HG03432 (cell line): ENCODE measurements around the gene SIKE1.
"Not testable (repeated sequence)": the region's sequence is repeated elsewhere in the genome, so short reads cannot be mapped to it uniquely, and the experiment has no call there.

ENCODE experiments used
- ATAC-seq: cut with Tn5 transposase; IDR thresholded peaks from one replicate; pipeline ENCODE4 v1.9.1; 2021; ENCODE audit warnings: mild to moderate bottlenecking, moderate library complexity; ENCODE audit not compliant: unreplicated experiment

Gene SIKE1

GRCh38 chr1:114780344-114781226 lies at the start of gene SIKE1:
Gene SIKE1, minus strand, starts transcription at chr1:114780685. Its CDS starts 78 bp downstream, at chr1:114780607.
- peak; percentile 99 for ATAC-seq

GRCh38 chr1:114830075-114830474 lies 49.6 kb upstream of the SIKE1 start:
- ATAC-seq: not testable (repeated sequence)

- ATAC-seq: no peak
Measured at GRCh38 chr1:114828251-114828650, 47.8 kb upstream of the SIKE1 start.

GRCh38 chr1:114821978-114822377 lies 41.5 kb upstream of the SIKE1 start:
- no peak for ATAC-seq

- ATAC-seq: no peak
Measured at GRCh38 chr1:114820392-114820791, 39.9 kb upstream of the SIKE1 start.

GRCh38 chr1:114819869-114820268 lies 39.4 kb upstream of the SIKE1 start:
- no peak for ATAC-seq

- not testable (repeated sequence) for ATAC-seq
Measured at GRCh38 chr1:114804449-114804848, 24.0 kb upstream of the SIKE1 start.

- ATAC-seq: peak; percentile 87
Measured at GRCh38 chr1:114803001-114803400, 22.5 kb upstream of the SIKE1 start.

GRCh38 chr1:114794038-114794437 lies 13.6 kb upstream of the SIKE1 start:
- no peak for ATAC-seq

GRCh38 chr1:114790581-114790980 lies 10.1 kb upstream of the SIKE1 start:
- ATAC-seq: not testable (repeated sequence)

GRCh38 chr1:114786440-114786839 lies 6.0 kb upstream of the SIKE1 start:
- ATAC-seq: not testable (repeated sequence)

GRCh38 chr1:114782476-114782875 lies 2.0 kb upstream of the SIKE1 start:
- no peak for ATAC-seq

- no peak for ATAC-seq
Measured at GRCh38 chr1:114779722-114780121, 763 bp downstream of the SIKE1 start.

GRCh38 chr1:114776726-114777125 lies 3.8 kb downstream of the SIKE1 start:
- ATAC-seq: not testable (repeated sequence)

- ATAC-seq: no peak
Measured at GRCh38 chr1:114771992-114772391, 8.5 kb downstream of the SIKE1 start.

GRCh38 chr1:114770989-114771388 lies 9.5 kb downstream of the SIKE1 start:
- no peak for ATAC-seq

GRCh38 chr1:114764689-114765088 lies 15.8 kb downstream of the SIKE1 start:
- ATAC-seq: no peak

- no peak for ATAC-seq
Measured at GRCh38 chr1:114758256-114758832, 22.1 kb downstream of the SIKE1 start.

GRCh38 chr1:114757455-114758255 lies 22.8 kb downstream of the SIKE1 start, which contains the start of gene CSDE1:
Gene CSDE1, minus strand, starts transcription at chr1:114757984. Its CDS starts 18,094 bp downstream, at chr1:114739890.
- peak; percentile 87 for ATAC-seq

GRCh38 chr1:114756949-114757454 lies 23.5 kb downstream of the SIKE1 start:
- no peak for ATAC-seq
